HL-60/S4 (cell line): Measurements from ENCODE around the gene E2F4.

Experiments
- in situ Hi-C: fragments of 300-500 bp; cut with MboI; formaldehyde crosslinking; loops from 2 replicates; pipeline ENCODE4 v1.14.3; 2022; ENCODE audit warnings: low sequenced_read_pairs

Gene E2F4

DNA sequence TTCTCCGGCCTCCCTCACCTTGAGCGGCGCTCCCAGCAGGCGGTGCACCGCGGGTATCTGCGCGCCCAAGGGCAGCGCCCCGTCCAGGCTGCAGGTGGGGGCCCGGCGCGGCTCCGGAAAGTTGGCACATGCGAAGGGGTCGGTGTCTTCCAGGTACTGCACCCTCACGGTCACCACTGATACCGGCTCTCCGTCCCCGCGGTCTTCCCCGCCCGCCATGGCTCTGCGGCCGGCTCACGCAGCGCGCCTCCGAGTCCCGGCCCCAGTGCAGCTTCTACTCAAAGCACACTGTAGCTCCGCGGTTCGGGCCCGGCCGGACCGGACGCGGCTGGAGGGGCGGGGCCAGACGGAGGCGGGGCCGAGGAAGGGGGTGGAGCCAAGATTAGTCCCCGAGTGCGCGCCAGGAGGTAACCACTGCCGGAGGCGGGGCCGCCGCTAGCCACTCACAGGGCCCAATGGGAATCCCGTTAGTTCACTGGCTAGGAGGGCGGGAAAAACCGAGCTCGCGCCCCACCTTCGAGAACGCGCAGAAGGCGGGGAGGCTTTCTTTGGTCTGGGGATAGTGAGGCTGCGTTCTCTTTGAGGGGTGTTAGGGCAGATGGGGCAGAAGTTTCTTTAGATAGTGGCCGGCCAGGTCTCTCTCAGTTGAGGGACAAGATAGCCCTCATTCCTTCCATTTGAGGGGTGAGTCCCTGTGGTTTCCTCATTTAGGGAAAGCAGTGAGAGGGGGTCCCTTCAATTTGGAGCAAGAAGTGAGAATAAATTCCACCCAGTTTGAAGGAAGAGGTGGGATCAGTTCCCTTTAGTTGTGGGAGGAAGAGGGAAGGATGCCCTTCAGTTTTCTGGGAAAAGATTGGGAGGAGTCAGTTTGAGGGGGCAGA, 55.5 kb downstream of the E2F4 start, which contains the start of gene FHOD1:
FHOD1 (minus strand) TSS at position 290 of the 881 bp plus-strand sequence; CDS start at position 219, 71 bp downstream.
- in situ Hi-C loops, result no loop called here

- in situ Hi-C loops, result no loop called here
Observed at GRCh38 chr16:67248073-67248400, 56.1 kb downstream of the E2F4 start.
